ENCODE measurements around the gene ITM2B. TPM values are rescaled to one million over a fixed set of nuclear protein-coding genes. Genes with fewer than 3 reads are reported as not detected.

The ITM2B gene
- total and polyA plus RNA-seq, 2 experiments from 2014 or later: 139 to 318 TPM

DNA sequence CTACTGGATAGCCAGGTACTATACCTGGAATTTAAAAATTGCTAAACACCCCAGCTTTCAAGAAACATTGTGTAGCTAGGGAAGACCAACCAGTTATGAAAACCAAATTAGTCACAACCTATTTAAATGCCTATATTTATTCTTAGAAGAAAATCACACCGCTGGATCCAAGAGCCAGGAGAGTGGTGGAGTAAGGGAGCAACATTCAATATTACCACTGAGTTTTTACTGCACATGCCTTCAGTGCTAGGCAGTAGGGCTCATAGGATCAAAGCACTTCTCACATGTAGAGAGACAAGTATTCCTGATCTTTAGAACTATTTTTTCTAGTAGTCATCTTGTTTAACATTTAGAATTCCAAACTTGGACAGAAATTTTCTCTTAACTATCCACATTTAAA is 11.2 kb downstream of the ITM2B start:
- Histone ChIP-seq H3K4me2 (no peak overlapping the region), H3K36me3 (ENCODE audit: insufficient read depth) (no peaks in the 10 kb centered on the region), H3K27me3 (ENCODE audit: insufficient read depth) (no peaks in the 10 kb centered on the region), H3K4me1 (ENCODE audit: insufficient read depth) (peaks cover 2% of the 10 kb centered on the region; the same call in 1 of the 2 replicates), H3K4me3 (no peak overlapping the region), H3K27ac (ENCODE audit: low read depth) (no peak overlapping the region; the same call in 1 of the 2 replicates), H2AFZ (no peak overlapping the region), H4K20me1 (replicated peaks; ENCODE audit: insufficient read depth) (peaks cover 3% of the 10 kb centered on the region), H3K9me2 (ENCODE audit: insufficient read depth) (no peaks in the 10 kb centered on the region), H3K79me2 (replicated peaks; ENCODE audit: insufficient read depth) (peaks cover 99% of the 10 kb centered on the region), H3F3A (replicated peaks; ENCODE audit: low read depth) (no peaks in the 10 kb centered on the region)
- Mint-ChIP-seq H3K4me3 (no peak overlapping the region), H3K27ac (no peak overlapping the region), H3K9me3 (no peaks in the 10 kb centered on the region), H3K27me3 (ENCODE audit: insufficient read depth, low read depth, poor library complexity) (no peaks in the 10 kb centered on the region), H3K4me1 (peaks cover 1% of the 10 kb centered on the region; the same call in 2 of the 3 replicates), H3K36me3 (ENCODE audit: low read depth) (peaks cover 9% of the 10 kb centered on the region; the same call in 2 of the 3 replicates)
- DNase-seq (ENCODE audit: low spot score) (no peak), ATAC-seq (no peak)
- TF ChIP-seq JUNB (IDR thresholded peaks at IDR 0.05; ENCODE audit: unreplicated experiment) (no peak), STAT1 (IDR thresholded peaks at IDR 0.05; ENCODE audit: unreplicated experiment) (no peak), CREB1 (CRISPR knock-in tag; IDR thresholded peaks at IDR 0.05; ENCODE audit: low read depth) (no peak), NANOG (IDR thresholded peaks at IDR 0.05; ENCODE audit: borderline replicate concordance) (no peak), EZH2phosphoT487 (IDR thresholded peaks at IDR 0.05; ENCODE audit: unreplicated experiment) (no peak), ZNF331 (CRISPR knock-in tag; IDR thresholded peaks at IDR 0.05; ENCODE audit: low read depth) (no peak), POLR2AphosphoS5 (IDR thresholded peaks at IDR 0.05; ENCODE audit: low read depth) (no peak), ZNF114 (CRISPR knock-in tag; IDR thresholded peaks at IDR 0.05) (no peak), EZH2 (IDR thresholded peaks at IDR 0.05; ENCODE audit: low read depth, unreplicated experiment) (no peak)
- TF ChIP-seq, protein P1, sequence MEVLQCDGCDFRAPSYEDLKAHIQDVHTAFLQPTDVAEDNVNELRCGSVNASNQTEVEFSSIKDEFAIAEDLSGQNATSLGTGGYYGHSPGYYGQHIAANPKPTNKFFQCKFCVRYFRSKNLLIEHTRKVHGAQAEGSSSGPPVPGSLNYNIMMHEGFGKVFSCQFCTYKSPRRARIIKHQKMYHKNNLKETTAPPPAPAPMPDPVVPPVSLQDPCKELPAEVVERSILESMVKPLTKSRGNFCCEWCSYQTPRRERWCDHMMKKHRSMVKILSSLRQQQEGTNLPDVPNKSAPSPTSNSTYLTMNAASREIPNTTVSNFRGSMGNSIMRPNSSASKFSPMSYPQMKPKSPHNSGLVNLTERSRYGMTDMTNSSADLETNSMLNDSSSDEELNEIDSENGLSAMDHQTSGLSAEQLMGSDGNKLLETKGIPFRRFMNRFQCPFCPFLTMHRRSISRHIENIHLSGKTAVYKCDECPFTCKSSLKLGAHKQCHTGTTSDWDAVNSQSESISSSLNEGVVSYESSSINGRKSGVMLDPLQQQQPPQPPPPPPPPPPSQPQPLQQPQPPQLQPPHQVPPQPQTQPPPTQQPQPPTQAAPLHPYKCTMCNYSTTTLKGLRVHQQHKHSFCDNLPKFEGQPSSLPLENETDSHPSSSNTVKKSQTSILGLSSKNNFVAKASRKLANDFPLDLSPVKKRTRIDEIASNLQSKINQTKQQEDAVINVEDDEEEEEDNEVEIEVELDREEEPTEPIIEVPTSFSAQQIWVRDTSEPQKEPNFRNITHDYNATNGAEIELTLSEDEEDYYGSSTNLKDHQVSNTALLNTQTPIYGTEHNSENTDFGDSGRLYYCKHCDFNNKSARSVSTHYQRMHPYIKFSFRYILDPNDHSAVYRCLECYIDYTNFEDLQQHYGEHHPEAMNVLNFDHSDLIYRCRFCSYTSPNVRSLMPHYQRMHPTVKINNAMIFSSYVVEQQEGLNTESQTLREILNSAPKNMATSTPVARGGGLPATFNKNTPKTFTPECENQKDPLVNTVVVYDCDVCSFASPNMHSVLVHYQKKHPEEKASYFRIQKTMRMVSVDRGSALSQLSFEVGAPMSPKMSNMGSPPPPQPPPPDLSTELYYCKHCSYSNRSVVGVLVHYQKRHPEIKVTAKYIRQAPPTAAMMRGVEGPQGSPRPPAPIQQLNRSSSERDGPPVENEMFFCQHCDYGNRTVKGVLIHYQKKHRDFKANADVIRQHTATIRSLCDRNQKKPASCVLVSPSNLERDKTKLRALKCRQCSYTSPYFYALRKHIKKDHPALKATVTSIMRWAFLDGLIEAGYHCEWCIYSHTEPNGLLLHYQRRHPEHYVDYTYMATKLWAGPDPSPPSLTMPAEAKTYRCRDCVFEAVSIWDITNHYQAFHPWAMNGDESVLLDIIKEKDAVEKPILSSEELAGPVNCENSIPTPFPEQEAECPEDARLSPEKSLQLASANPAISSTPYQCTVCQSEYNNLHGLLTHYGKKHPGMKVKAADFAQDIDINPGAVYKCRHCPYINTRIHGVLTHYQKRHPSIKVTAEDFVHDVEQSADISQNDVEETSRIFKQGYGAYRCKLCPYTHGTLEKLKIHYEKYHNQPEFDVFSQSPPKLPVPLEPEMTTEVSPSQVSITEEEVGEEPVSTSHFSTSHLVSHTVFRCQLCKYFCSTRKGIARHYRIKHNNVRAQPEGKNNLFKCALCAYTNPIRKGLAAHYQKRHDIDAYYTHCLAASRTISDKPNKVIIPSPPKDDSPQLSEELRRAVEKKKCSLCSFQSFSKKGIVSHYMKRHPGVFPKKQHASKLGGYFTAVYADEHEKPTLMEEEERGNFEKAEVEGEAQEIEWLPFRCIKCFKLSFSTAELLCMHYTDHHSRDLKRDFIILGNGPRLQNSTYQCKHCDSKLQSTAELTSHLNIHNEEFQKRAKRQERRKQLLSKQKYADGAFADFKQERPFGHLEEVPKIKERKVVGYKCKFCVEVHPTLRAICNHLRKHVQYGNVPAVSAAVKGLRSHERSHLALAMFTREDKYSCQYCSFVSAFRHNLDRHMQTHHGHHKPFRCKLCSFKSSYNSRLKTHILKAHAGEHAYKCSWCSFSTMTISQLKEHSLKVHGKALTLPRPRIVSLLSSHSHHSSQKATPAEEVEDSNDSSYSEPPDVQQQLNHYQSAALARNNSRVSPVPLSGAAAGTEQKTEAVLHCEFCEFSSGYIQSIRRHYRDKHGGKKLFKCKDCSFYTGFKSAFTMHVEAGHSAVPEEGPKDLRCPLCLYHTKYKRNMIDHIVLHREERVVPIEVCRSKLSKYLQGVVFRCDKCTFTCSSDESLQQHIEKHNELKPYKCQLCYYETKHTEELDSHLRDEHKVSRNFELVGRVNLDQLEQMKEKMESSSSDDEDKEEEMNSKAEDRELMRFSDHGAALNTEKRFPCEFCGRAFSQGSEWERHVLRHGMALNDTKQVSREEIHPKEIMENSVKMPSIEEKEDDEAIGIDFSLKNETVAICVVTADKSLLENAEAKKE (CRISPR knock-in tag; IDR thresholded peaks at IDR 0.05): no peak
- TF ChIP-seq, protein P2, sequence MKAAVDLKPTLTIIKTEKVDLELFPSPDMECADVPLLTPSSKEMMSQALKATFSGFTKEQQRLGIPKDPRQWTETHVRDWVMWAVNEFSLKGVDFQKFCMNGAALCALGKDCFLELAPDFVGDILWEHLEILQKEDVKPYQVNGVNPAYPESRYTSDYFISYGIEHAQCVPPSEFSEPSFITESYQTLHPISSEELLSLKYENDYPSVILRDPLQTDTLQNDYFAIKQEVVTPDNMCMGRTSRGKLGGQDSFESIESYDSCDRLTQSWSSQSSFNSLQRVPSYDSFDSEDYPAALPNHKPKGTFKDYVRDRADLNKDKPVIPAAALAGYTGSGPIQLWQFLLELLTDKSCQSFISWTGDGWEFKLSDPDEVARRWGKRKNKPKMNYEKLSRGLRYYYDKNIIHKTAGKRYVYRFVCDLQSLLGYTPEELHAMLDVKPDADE (IDR thresholded peaks at IDR 0.05): no peak
- TF ChIP-seq, protein P3, sequence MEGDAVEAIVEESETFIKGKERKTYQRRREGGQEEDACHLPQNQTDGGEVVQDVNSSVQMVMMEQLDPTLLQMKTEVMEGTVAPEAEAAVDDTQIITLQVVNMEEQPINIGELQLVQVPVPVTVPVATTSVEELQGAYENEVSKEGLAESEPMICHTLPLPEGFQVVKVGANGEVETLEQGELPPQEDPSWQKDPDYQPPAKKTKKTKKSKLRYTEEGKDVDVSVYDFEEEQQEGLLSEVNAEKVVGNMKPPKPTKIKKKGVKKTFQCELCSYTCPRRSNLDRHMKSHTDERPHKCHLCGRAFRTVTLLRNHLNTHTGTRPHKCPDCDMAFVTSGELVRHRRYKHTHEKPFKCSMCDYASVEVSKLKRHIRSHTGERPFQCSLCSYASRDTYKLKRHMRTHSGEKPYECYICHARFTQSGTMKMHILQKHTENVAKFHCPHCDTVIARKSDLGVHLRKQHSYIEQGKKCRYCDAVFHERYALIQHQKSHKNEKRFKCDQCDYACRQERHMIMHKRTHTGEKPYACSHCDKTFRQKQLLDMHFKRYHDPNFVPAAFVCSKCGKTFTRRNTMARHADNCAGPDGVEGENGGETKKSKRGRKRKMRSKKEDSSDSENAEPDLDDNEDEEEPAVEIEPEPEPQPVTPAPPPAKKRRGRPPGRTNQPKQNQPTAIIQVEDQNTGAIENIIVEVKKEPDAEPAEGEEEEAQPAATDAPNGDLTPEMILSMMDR (conservative IDR thresholded peaks at IDR 0.05; ENCODE audit: low read depth in 2 of 2): no peak
- TF ChIP-seq, protein P4, sequence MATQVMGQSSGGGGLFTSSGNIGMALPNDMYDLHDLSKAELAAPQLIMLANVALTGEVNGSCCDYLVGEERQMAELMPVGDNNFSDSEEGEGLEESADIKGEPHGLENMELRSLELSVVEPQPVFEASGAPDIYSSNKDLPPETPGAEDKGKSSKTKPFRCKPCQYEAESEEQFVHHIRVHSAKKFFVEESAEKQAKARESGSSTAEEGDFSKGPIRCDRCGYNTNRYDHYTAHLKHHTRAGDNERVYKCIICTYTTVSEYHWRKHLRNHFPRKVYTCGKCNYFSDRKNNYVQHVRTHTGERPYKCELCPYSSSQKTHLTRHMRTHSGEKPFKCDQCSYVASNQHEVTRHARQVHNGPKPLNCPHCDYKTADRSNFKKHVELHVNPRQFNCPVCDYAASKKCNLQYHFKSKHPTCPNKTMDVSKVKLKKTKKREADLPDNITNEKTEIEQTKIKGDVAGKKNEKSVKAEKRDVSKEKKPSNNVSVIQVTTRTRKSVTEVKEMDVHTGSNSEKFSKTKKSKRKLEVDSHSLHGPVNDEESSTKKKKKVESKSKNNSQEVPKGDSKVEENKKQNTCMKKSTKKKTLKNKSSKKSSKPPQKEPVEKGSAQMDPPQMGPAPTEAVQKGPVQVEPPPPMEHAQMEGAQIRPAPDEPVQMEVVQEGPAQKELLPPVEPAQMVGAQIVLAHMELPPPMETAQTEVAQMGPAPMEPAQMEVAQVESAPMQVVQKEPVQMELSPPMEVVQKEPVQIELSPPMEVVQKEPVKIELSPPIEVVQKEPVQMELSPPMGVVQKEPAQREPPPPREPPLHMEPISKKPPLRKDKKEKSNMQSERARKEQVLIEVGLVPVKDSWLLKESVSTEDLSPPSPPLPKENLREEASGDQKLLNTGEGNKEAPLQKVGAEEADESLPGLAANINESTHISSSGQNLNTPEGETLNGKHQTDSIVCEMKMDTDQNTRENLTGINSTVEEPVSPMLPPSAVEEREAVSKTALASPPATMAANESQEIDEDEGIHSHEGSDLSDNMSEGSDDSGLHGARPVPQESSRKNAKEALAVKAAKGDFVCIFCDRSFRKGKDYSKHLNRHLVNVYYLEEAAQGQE (IDR thresholded peaks at IDR 0.05; ENCODE audit: unreplicated experiment): no peak

All from GM23338 (cell line).